Endothelial cell (in vitro differentiated cells): ENCODE measurements around the gene TSPEAR. TPM values are rescaled to one million over a fixed set of nuclear protein-coding genes. Genes with fewer than 3 reads are reported as not detected.

Source experiments
- DNase-seq: peaks from one replicate; pipeline ENCODE4 v3.0.0; 2021; ENCODE audit warnings: low spot score
- H3K27ac Mint-ChIP-seq: one replicate; pipeline ENCODE4 v1.8.0; 2021; ENCODE audit warnings: mixed read lengths, inconsistent platforms; ENCODE audit not compliant: unreplicated experiment
- H3K27me3 Mint-ChIP-seq: one replicate; pipeline ENCODE4 v1.8.0; 2021; ENCODE audit warnings: mild to moderate bottlenecking, moderate library complexity, mixed read lengths, inconsistent platforms; ENCODE audit not compliant: unreplicated experiment
- H3K36me3 Mint-ChIP-seq: one replicate; pipeline ENCODE4 v1.8.0; 2021; ENCODE audit warnings: mild to moderate bottlenecking, low read depth, mixed read lengths, inconsistent platforms; ENCODE audit not compliant: unreplicated experiment
- H3K4me1 Mint-ChIP-seq: one replicate; pipeline ENCODE4 v1.8.0; 2021; ENCODE audit warnings: mild to moderate bottlenecking, mixed read lengths, inconsistent platforms; ENCODE audit not compliant: unreplicated experiment
- H3K4me3 Mint-ChIP-seq: one replicate; pipeline ENCODE4 v1.8.0; 2021; ENCODE audit warnings: mild to moderate bottlenecking, mixed read lengths, inconsistent platforms; ENCODE audit not compliant: unreplicated experiment
- H3K9me3 Mint-ChIP-seq: one replicate; pipeline ENCODE4 v1.8.0; 2021; ENCODE audit warnings: mixed read lengths, inconsistent platforms; ENCODE audit not compliant: unreplicated experiment
- total RNA-seq: library from RNA; stranded (reverse); fragmentation: NEBNext Ultra II Directional; extraction: Animal tissue kit (Norgen Biotek cat#: 25700); gene quantifications from one replicate; pipeline ENCODE4 v1.2.1, GENCODE V29; 2021; ENCODE audit not compliant: unreplicated experiment
- TF ChIP-seq, protein P1 (sequence below): fragments of 200-600 bp; sonication (generic); IDR thresholded peaks from one replicate; pipeline ENCODE4 v1.5.0; 2021; ENCODE audit warnings: antibody characterized with exemption; ENCODE audit not compliant: unreplicated experiment

The TSPEAR gene
- total RNA-seq, 1 donor from 2014 or later: not detected

DNA sequence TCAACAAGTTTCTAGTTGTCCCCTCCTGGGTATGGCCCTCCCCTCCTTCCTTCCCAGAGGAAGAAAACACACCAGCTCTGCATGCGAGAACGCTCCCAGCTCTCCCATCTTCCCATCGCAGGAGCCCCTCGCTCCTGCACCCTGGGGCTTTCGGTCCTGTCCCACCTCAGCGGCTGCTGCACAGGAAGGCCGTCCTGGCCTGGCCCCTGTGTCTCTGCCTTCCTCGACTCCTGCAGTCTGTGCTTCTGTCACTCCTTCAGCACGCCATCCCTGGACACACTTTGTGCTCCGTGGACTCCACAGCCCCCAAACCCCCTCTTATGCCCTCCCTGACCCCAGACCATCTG, 194.6 kb downstream of the TSPEAR start:
- no peaks in the 10 kb centered on the region for H3K4me1 Mint-ChIP-seq
- H3K27me3 Mint-ChIP-seq: peaks cover 3% of the 10 kb centered on the region
- H3K9me3 Mint-ChIP-seq: no peaks in the 10 kb centered on the region
- H3K36me3 Mint-ChIP-seq: peaks cover 4% of the 10 kb centered on the region
- no peak overlapping the region for H3K4me3 Mint-ChIP-seq
- no peak for DNase-seq
- no peak overlapping the region for H3K27ac Mint-ChIP-seq
- TF ChIP-seq, protein P1, sequence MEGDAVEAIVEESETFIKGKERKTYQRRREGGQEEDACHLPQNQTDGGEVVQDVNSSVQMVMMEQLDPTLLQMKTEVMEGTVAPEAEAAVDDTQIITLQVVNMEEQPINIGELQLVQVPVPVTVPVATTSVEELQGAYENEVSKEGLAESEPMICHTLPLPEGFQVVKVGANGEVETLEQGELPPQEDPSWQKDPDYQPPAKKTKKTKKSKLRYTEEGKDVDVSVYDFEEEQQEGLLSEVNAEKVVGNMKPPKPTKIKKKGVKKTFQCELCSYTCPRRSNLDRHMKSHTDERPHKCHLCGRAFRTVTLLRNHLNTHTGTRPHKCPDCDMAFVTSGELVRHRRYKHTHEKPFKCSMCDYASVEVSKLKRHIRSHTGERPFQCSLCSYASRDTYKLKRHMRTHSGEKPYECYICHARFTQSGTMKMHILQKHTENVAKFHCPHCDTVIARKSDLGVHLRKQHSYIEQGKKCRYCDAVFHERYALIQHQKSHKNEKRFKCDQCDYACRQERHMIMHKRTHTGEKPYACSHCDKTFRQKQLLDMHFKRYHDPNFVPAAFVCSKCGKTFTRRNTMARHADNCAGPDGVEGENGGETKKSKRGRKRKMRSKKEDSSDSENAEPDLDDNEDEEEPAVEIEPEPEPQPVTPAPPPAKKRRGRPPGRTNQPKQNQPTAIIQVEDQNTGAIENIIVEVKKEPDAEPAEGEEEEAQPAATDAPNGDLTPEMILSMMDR: no peak

DNA sequence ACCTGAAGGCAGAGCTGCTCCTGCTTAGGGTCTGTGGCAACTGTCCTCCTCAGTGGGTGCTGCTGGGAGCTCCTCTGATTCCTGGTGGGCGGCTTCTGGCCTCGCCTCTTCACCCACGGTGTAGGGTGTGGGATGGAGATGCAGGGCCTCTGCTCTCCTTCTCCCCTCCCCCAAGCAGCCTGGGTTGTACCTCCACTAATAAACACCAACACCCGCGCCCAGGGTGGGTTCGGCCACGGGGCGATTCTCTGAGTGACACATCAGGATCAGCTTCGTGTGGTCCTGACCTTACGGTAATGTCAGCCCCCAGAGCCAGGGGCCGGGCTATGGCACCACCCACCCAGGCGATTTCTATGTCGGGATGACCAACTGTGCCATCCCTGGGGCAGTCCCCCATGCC, 195.0 kb downstream of the TSPEAR start:
- Mint-ChIP-seq H3K4me1 (no peaks in the 10 kb centered on the region), H3K4me3 (no peak overlapping the region), H3K9me3 (no peaks in the 10 kb centered on the region), H3K27ac (no peak overlapping the region), H3K27me3 (peaks cover 3% of the 10 kb centered on the region), H3K36me3 (peaks cover 4% of the 10 kb centered on the region)
- no peak for DNase-seq
- TF ChIP-seq, protein P1: no peak

DNA sequence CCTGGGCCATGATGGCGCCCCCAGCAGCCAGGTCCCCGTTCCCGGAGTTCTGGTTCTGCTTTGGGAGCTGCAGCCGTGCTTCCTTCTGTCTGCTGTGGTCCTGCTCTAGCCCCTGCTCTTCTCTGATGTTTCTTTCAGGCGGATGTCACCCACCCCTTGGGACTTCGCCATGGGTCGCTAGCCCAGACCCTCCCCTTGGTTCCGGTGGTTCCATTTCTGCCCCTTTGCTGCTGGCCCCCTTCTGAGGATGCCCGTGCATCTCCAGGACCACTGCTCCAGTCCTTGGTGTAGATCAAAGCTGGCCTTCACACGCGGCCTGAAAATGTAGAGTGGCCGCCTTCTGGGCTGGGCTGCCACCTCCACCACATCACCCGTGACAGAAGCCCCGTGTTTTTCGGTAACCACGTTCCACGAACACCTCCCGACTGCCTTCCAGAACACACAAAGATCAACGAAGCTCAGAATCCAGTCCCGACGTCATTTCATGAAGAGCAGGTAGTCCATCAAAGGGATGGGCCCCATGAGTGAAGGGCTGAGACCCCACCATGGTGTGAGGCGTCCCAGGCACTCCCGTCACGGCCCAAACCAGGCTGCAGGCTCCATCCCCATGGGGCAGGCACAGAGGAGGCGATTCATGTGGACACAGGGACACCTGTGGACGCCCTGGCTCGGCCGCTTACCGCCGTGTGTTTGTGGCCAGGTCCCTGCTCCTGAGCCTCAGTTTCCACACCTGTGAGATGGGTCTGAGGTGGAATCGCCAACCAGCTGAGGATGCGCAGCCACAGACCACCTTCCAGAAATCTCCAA, 195.8 kb downstream of the TSPEAR start:
- Mint-ChIP-seq H3K27me3 (peaks cover 3% of the 10 kb centered on the region), H3K36me3 (peaks cover 4% of the 10 kb centered on the region), H3K9me3 (no peaks in the 10 kb centered on the region), H3K4me3 (no peak overlapping the region), H3K27ac (no peak overlapping the region), H3K4me1 (no peaks in the 10 kb centered on the region)
- TF ChIP-seq, protein P1: no peak
- DNase-seq: no peak

DNA sequence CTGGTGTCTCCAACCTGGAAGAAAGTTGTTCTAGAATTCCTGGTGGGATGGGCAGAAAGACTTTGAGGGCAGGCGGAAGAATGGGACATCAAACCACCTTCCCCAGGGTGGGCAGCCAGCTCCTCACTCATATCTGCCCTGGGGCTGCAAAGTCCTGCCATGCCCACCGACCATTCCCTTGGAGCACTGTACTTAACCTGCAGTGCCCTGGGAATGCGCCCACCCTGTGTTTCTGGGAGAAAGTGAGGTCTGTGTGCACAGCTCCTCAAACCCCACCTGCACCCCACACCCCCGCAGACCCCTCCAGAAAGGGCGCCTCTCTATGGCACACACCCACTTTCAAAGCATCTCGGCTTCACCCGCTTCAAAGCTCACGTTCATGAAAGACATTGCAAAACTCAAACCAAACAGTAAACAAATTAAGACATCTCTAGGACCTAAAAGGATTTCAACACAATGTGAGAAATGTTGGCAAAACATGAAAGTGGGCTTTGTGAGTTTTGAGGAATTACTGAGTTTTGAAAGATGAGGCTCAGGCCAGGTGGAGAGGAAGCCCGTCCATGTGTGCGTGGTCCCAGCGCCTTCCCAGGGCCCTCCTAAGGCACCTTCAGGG, 196.5 kb downstream of the TSPEAR start:
- Mint-ChIP-seq H3K9me3 (no peaks in the 10 kb centered on the region), H3K4me3 (peak overlapping the region; percentile 40), H3K36me3 (peaks cover 4% of the 10 kb centered on the region), H3K27ac (no peak overlapping the region), H3K4me1 (no peaks in the 10 kb centered on the region), H3K27me3 (peaks cover 3% of the 10 kb centered on the region)
- TF ChIP-seq, protein P1: no peak
- no peak for DNase-seq

DNA sequence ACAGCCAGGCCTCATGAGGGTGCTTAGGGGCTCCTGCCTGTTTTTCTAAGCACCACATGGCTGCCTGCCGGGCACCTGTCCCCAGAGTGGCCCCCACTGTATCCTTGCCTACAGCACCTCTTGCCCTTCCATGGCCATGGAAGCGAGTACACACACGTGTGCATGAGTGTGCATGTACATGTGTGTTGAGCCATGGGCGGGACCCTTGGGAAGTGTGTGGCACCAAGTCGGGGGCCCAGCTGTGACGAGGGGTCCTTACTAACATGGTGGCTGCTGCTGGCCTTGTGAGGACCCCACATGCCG, 197.2 kb downstream of the TSPEAR start:
- Mint-ChIP-seq H3K4me1 (no peaks in the 10 kb centered on the region), H3K4me3 (no peak overlapping the region), H3K9me3 (no peaks in the 10 kb centered on the region), H3K36me3 (peaks cover 4% of the 10 kb centered on the region), H3K27ac (no peak overlapping the region), H3K27me3 (peaks cover 4% of the 10 kb centered on the region)
- DNase-seq: no peak
- TF ChIP-seq, protein P1: no peak
